ENCODE measurements around the gene GPR37L1. TPM values are rescaled to one million over a fixed set of nuclear protein-coding genes. Genes with fewer than 3 reads are reported as not detected.

Gene GPR37L1
- polyA plus RNA-seq, 6 donors from 2014 or later = 0.10 to 0.50 (median 0.37) TPM; not detected in 3

GRCh38 chr1:202117898-202118371, 4.8 kb upstream of the GPR37L1 start:
- Mint-ChIP-seq H3K4me3 (no peak overlapping the region), H3K36me3 (no peaks in the 10 kb centered on the region), H3K9me3 (no peaks in the 10 kb centered on the region), H3K4me1 (peaks cover 0 to 4% (median 0%) of the 10 kb centered on the region in 3 donors), H3K27ac (peak overlapping the region in 1 of 6 donors; percentile 24), H3K27me3 (peaks cover 7 to 24% (median 22%) of the 10 kb centered on the region in 3 donors)
- ATAC-seq (ENCODE audit: low read depth in 2 of 2) (no peak), DNase-seq (no peak)

GRCh38 chr1:202121006-202121405, 1.7 kb upstream of the GPR37L1 start:
- peaks cover 15 to 36% (median 30%) of the 10 kb centered on the region in 3 donors for H3K27me3 Mint-ChIP-seq
- H3K4me1 Mint-ChIP-seq = no peaks in the 10 kb centered on the region
- ATAC-seq (ENCODE audit: low read depth in 2 of 2) (no peak), DNase-seq (no peak)
- no peak overlapping the region for H3K4me3 Mint-ChIP-seq
- H3K36me3 Mint-ChIP-seq = no peaks in the 10 kb centered on the region
- no peaks in the 10 kb centered on the region for H3K9me3 Mint-ChIP-seq
- no peak overlapping the region for H3K27ac Mint-ChIP-seq

GRCh38 chr1:202123336-202123813, 658 bp downstream of the GPR37L1 start:
- ATAC-seq (ENCODE audit: low read depth in 2 of 2) (no peak), DNase-seq (no peak)
- Mint-ChIP-seq H3K36me3 (no peaks in the 10 kb centered on the region), H3K27ac (no peak overlapping the region), H3K4me3 (no peak overlapping the region), H3K4me1 (no peaks in the 10 kb centered on the region), H3K27me3 (peaks cover 15 to 50% (median 49%) of the 10 kb centered on the region in 3 donors), H3K9me3 (no peaks in the 10 kb centered on the region)

- H3K27ac Mint-ChIP-seq = no peak overlapping the region
- peaks cover 15 to 49% (median 47%) of the 10 kb centered on the region in 3 donors for H3K27me3 Mint-ChIP-seq
These were observed 1.4 kb downstream of the GPR37L1 start for GRCh38 chr1:202124142-202124541.

GRCh38 chr1:202125611-202126010, 2.9 kb downstream of the GPR37L1 start:
- Mint-ChIP-seq H3K27ac (no peak overlapping the region), H3K4me3 (no peak overlapping the region), H3K27me3 (peaks cover 15 to 49% (median 47%) of the 10 kb centered on the region in 3 donors), H3K9me3 (no peaks in the 10 kb centered on the region), H3K36me3 (no peaks in the 10 kb centered on the region), H3K4me1 (peaks cover 0 to 4% (median 0%) of the 10 kb centered on the region in 3 donors)
- ATAC-seq (ENCODE audit: low read depth in 2 of 2) (no peak), DNase-seq (no peak)

More at GRCh38 chr1:202124142-202124541, 1.4 kb downstream of the GPR37L1 start:
- DNase-seq (no peak), ATAC-seq (ENCODE audit: low read depth in 2 of 2) (no peak)
- Mint-ChIP-seq H3K4me1 (peaks cover 0 to under 1% (median 0%) of the 10 kb centered on the region in 3 donors), H3K4me3 (no peak overlapping the region), H3K9me3 (no peaks in the 10 kb centered on the region), H3K36me3 (no peaks in the 10 kb centered on the region)

GRCh38 chr1:202126426-202126825, 3.7 kb downstream of the GPR37L1 start:
- H3K4me3 Mint-ChIP-seq = no peak overlapping the region
- H3K4me1 Mint-ChIP-seq = peaks cover 0 to 4% (median 0%) of the 10 kb centered on the region in 3 donors
- no peaks in the 10 kb centered on the region for H3K9me3 Mint-ChIP-seq
- ATAC-seq (ENCODE audit: low read depth in 2 of 2) (no peak), DNase-seq (no peak)
- H3K27me3 Mint-ChIP-seq = peaks cover 12 to 44% (median 42%) of the 10 kb centered on the region in 3 donors
- H3K36me3 Mint-ChIP-seq = no peaks in the 10 kb centered on the region
- H3K27ac Mint-ChIP-seq = peak overlapping the region in 1 of 6 donors; percentile 79

- no peak for ATAC-seq (ENCODE audit: low read depth in 2 of 2)
- H3K27ac Mint-ChIP-seq = no peak overlapping the region
- peaks cover 0 to 4% (median 0%) of the 10 kb centered on the region in 3 donors for H3K4me1 Mint-ChIP-seq
- no peak overlapping the region for H3K4me3 Mint-ChIP-seq
- peaks cover 8 to 38% (median 36%) of the 10 kb centered on the region in 3 donors for H3K27me3 Mint-ChIP-seq
- no peaks in the 10 kb centered on the region for H3K9me3 Mint-ChIP-seq
- no peaks in the 10 kb centered on the region for H3K36me3 Mint-ChIP-seq
- DNase-seq = no peak
These were observed 4.3 kb downstream of the GPR37L1 start for GRCh38 chr1:202127061-202127460.

GRCh38 chr1:202127836-202128622, 5.3 kb downstream of the GPR37L1 start:
- Mint-ChIP-seq H3K4me1 (peaks cover 0 to 4% (median 0%) of the 10 kb centered on the region in 3 donors), H3K27ac (peak overlapping the region in 2 of 6 donors; percentile 56 to 82), H3K9me3 (no peaks in the 10 kb centered on the region), H3K4me3 (no peak overlapping the region), H3K36me3 (no peaks in the 10 kb centered on the region), H3K27me3 (peaks cover 8 to 37% (median 36%) of the 10 kb centered on the region in 3 donors)
- DNase-seq = no peak
- ATAC-seq (ENCODE audit: low read depth in 2 of 2) = no peak

GRCh38 chr1:202129453-202130296, 7.0 kb downstream of the GPR37L1 start:
- no peak for DNase-seq
- Mint-ChIP-seq H3K27me3 (peaks cover 4 to 28% (median 24%) of the 10 kb centered on the region in 3 donors), H3K4me3 (no peak overlapping the region), H3K36me3 (no peaks in the 10 kb centered on the region), H3K9me3 (no peaks in the 10 kb centered on the region), H3K4me1 (peaks cover 0 to 4% (median 0%) of the 10 kb centered on the region in 3 donors), H3K27ac (peak overlapping the region in 1 of 6 donors; percentile 47)
- ATAC-seq (ENCODE audit: low read depth in 2 of 2) = no peak

GRCh38 chr1:202130297-202130721, 7.6 kb downstream of the GPR37L1 start:
- Mint-ChIP-seq H3K27me3 (peaks cover 1 to 26% (median 24%) of the 10 kb centered on the region in 3 donors), H3K36me3 (no peaks in the 10 kb centered on the region), H3K27ac (no peak overlapping the region), H3K9me3 (no peaks in the 10 kb centered on the region), H3K4me3 (no peak overlapping the region), H3K4me1 (peaks cover 0 to 4% (median 3%) of the 10 kb centered on the region in 3 donors)
- no peak for ATAC-seq (ENCODE audit: low read depth in 2 of 2)
- DNase-seq = no peak

GRCh38 chr1:202130816-202131522, 8.3 kb downstream of the GPR37L1 start:
- DNase-seq (no peak), ATAC-seq (ENCODE audit: low read depth in 2 of 2) (no peak)
- no peaks in the 10 kb centered on the region for H3K9me3 Mint-ChIP-seq
- peaks cover 0 to 4% (median 3%) of the 10 kb centered on the region in 3 donors for H3K4me1 Mint-ChIP-seq
- no peak overlapping the region for H3K4me3 Mint-ChIP-seq
- no peaks in the 10 kb centered on the region for H3K36me3 Mint-ChIP-seq
- H3K27me3 Mint-ChIP-seq = peaks cover 0 to 19% (median 19%) of the 10 kb centered on the region in 3 donors
- peak overlapping the region in 1 of 6 donors; percentile 60 for H3K27ac Mint-ChIP-seq

GRCh38 chr1:202131956-202132821, 9.5 kb downstream of the GPR37L1 start:
- H3K36me3 Mint-ChIP-seq = no peaks in the 10 kb centered on the region
- no peak overlapping the region for H3K27ac Mint-ChIP-seq
- no peak for ATAC-seq (ENCODE audit: low read depth in 2 of 2)
- no peak overlapping the region for H3K4me3 Mint-ChIP-seq
- DNase-seq = no peak
- peaks cover 0 to 4% (median 3%) of the 10 kb centered on the region in 3 donors for H3K4me1 Mint-ChIP-seq
- H3K27me3 Mint-ChIP-seq = peaks cover 0 to 7% (median 7%) of the 10 kb centered on the region in 3 donors
- no peaks in the 10 kb centered on the region for H3K9me3 Mint-ChIP-seq
